ENCODE results near the gene ZDHHC3.

DNA sequence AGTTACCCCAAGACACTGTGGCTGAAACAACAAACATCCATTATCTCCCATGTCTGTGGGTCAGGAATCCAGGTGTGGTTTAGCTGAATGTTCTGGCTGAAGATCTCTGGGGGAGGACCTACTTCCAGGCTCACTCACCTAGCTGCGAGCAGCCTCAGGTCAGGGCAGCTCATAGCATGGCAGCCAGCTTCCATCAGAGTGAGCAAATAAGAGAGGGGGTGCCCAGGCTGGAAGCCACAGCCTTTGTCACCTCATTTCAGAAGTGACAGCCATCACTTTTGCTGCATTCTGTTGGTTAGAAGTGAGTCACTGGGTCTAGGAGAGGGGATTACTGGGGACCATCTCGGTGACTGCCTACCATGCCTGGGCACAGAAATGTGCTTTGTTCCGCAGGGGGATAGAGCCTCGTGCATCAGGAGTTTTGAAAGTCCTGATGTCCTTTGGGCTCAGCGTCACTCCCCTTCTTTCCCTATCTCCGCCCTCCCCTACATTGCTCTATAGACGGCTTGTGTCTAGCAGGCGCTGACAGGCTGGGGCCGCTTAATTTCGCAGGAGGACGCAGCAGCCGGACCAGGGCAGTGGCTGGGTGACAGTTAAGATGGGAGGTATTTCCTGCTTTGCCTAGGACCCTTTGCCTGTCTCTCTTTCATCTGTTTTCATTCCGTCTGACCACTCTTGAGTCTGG, 76.1 kb downstream of the ZDHHC3 start:
- TF ChIP-seq CTCF (IDR thresholded peaks at IDR 0.05; ENCODE audit: low read length) (no peak), EZH2 (optimal IDR thresholded peaks at IDR 0.05; ENCODE audit: low read depth, low read length) (no peak), EZH2phosphoT487 (IDR thresholded peaks at IDR 0.05; ENCODE audit: low read length) (no peak)
